IPS-20b (cell line): ENCODE data around the gene IGFLR1.
A peak's percentile ranks its signal among the peaks of the same experiment; 100 is the strongest.
"Not testable (repeated sequence)": the region's sequence is repeated elsewhere in the genome, so short reads cannot be mapped to it uniquely, and the experiment has no call there.

Experiments used
- H3K27ac ChIP-seq: one replicate; pipeline ENCODE4 v1.5.1; 2013; ENCODE audit warnings: low read length
- H3K27me3 ChIP-seq: 2 replicates; pipeline ENCODE4 v1.6.1; 2013; ENCODE audit warnings: mild to moderate bottlenecking, low read length, inconsistent platforms; ENCODE audit not compliant: insufficient read depth
- H3K36me3 ChIP-seq: 2 replicates; pipeline ENCODE4 v1.6.1; 2013; ENCODE audit warnings: low read depth, mild to moderate bottlenecking, inconsistent platforms, low read length, moderate library complexity; ENCODE audit not compliant: insufficient read depth
- H3K4me1 ChIP-seq: 2 replicates; pipeline ENCODE4 v1.6.1; 2013; ENCODE audit warnings: mild to moderate bottlenecking, control low read depth, inconsistent platforms, low read length, moderate library complexity; ENCODE audit not compliant: insufficient read depth
- H3K4me3 ChIP-seq: 2 replicates; pipeline ENCODE4 v1.5.1; 2013; ENCODE audit warnings: mild to moderate bottlenecking, low read length, inconsistent platforms
- H3K9ac ChIP-seq: 2 replicates; pipeline ENCODE4 v1.6.1; 2013; ENCODE audit warnings: low read depth, mild to moderate bottlenecking, inconsistent platforms, low read length, moderate library complexity
- H3K9me3 ChIP-seq: 2 replicates; pipeline ENCODE4 v1.6.1; 2013; ENCODE audit warnings: mild to moderate bottlenecking, low read depth, low read length, inconsistent platforms; ENCODE audit not compliant: insufficient read depth

Gene IGFLR1

GRCh38 chr19:35775298-35776101 lies 33.2 kb upstream of the IGFLR1 start, which contains the start of gene ARHGAP33:
Gene ARHGAP33 (plus strand): TSS chr19:35775564. CDS start chr19:35775659, 95 bp downstream.
- H3K4me3 ChIP-seq = peak within 1 kb of the TSS; percentile 67
- H3K36me3 ChIP-seq = no peaks in the 10 kb centered on the region
- no peaks in the 10 kb centered on the region for H3K9me3 ChIP-seq
- H3K27ac ChIP-seq = no peak within 1 kb of the TSS
- H3K4me1 ChIP-seq = peaks cover 8% of the 10 kb centered on the region; the same call in 1 of the 2 replicates
- H3K9ac ChIP-seq = peak within 1 kb of the TSS; percentile 16; the same call in 1 of the 2 replicates
- peaks cover 40% of the 10 kb centered on the region for H3K27me3 ChIP-seq

DNA sequence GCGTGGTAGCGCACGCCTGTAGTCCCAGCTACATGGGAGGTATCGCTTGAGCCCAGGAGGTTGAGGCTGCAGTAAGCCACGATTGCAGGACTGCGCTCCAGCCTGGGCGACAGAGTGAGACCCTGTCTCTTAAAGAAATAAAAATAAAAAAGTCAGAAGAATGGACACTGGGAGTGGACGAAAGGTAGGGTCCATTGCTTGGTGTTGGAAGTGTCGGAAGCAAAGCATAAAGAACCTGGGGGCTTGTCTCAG lies 32.7 kb upstream of the IGFLR1 start:
- peak overlapping the region; percentile 67; the same call in 1 of the 2 replicates for H3K4me3 ChIP-seq
- H3K27ac ChIP-seq = no peak overlapping the region
- no peak overlapping the region for H3K9ac ChIP-seq

DNA sequence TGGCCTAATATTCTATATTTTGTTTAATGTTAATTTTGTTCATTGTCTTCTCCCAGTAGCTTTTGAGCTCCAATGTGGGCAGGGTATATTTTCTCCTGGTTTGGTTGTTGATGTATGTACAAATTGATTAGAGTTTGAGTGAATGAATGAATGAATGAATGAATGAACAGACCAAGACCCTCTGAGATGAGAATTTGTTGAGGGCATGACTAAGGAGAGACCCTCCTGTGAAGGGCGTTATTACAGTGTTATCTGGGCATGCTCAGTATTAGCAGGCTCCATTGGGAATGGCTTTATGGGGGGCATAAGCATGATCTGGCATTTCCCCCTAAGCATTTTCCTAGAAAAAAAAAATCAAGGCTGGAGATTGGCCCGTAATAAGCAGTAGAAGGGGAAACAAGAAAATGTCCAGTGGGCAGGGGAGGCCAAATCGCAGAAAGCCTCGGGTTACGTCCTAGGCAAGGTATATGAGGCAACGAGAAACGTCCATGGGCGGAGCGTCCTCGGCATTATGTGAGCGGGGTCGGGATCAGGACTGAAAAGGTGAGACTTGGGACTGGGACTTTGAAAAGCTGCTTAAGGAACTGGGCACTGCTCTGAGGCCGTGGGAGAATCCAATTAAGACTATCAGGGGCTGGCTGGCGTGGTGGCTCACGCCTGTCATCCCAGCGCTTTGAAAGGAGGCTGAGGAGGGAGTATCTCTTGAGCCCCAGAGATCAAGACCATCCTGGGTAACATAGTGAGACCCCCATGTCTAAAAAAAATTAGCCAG lies 32.2 kb upstream of the IGFLR1 start:
- H3K4me3 ChIP-seq = peak overlapping the region; percentile 67; the same call in 1 of the 2 replicates
- no peak overlapping the region for H3K27ac ChIP-seq

More for the DNA sequence above, 32.7 kb upstream of the IGFLR1 start:
- no peaks in the 10 kb centered on the region for H3K36me3 ChIP-seq
- H3K4me1 ChIP-seq = peaks cover 8% of the 10 kb centered on the region; the same call in 1 of the 2 replicates
- peaks cover 40% of the 10 kb centered on the region for H3K27me3 ChIP-seq
- no peaks in the 10 kb centered on the region for H3K9me3 ChIP-seq

GRCh38 chr19:35773020-35773806 lies 31.0 kb upstream of the IGFLR1 start:
- Histone ChIP-seq H3K4me3 (no peak overlapping the region), H3K36me3 (peaks cover 5% of the 10 kb centered on the region), H3K9me3 (no peaks in the 10 kb centered on the region), H3K27me3 (peaks cover 38% of the 10 kb centered on the region), H3K4me1 (peaks cover 8% of the 10 kb centered on the region; the same call in 1 of the 2 replicates), H3K9ac (no peak overlapping the region), H3K27ac (no peak overlapping the region)

More for the DNA sequence above, 32.2 kb upstream of the IGFLR1 start:
- H3K36me3 ChIP-seq = no peaks in the 10 kb centered on the region
- peaks cover 8% of the 10 kb centered on the region; the same call in 1 of the 2 replicates for H3K4me1 ChIP-seq
- no peaks in the 10 kb centered on the region for H3K9me3 ChIP-seq
- H3K9ac ChIP-seq = no peak overlapping the region
- H3K27me3 ChIP-seq = peaks cover 40% of the 10 kb centered on the region

GRCh38 chr19:35772362-35772761 lies 30.1 kb upstream of the IGFLR1 start:
- H3K9ac ChIP-seq, H3K27ac ChIP-seq, H3K4me1 ChIP-seq, H3K9me3 ChIP-seq, H3K36me3 ChIP-seq, H3K4me3 ChIP-seq: not testable (repeated sequence)
- peaks cover 29% of the 10 kb centered on the region for H3K27me3 ChIP-seq

DNA sequence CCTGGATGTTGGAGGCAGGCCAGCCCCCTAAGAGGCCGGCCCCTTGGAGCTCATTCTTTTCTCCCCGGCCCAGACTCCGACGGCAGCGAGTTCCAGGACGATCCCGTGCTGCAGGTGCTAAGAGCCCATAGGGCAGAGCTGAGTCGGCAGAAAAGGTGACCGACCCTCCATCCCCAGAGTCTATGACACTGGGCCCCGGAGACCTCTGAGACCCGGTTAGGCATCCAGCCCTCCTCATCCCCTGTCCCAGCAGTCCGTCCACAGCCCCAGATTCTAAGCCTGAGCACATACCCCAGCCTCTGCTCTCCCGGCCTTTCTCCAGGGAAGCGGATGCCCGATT lies 25.8 kb upstream of the IGFLR1 start:
- Histone ChIP-seq H3K4me1 (no peaks in the 10 kb centered on the region; the same call in 1 of the 2 replicates), H3K4me3 (no peak overlapping the region), H3K36me3 (peaks cover 13% of the 10 kb centered on the region), H3K9me3 (no peaks in the 10 kb centered on the region), H3K9ac (no peak overlapping the region), H3K27ac (no peak overlapping the region), H3K27me3 (peaks cover 6% of the 10 kb centered on the region)

DNA sequence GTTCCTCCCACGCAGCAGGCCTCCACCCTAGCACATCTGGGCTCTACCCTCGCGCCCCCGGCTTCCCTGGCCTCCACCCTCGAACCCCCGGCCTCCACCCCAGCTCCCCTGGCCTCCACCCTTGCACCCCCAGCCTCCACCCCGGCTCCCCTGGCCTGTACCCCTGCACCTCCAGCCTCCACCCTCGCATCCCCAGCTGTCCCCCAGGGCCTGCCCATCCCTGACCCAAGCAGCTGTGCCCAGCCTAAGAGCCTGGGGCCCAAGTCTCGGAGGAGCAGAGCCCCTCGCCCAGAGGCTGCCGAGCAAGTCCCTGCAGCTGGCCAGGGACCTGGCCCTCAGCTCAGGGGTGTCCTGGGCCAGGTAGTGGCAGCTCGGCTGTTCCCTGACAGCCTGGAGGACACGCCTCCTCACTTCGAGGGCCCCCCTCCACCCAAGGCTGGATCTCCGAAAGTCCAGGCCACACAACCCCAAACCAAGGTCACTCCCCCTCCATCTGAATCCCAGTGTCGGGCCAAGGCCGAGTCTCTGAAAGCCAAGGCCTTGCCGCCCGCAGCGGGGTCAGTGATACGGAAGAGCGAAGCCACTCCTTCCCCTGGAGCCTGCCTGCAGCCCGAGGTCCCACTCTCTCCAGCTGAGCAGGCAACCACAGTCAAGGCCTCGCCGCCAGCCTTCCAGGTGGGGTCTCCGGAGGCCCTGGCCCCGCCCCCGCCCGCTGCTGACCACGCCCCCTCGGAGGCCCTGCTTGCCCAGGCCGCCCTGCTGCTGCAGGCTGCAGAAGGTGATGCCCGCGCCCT lies 25.2 kb upstream of the IGFLR1 start:
- no peak overlapping the region for H3K9ac ChIP-seq
- no peak overlapping the region for H3K27ac ChIP-seq

GRCh38 chr19:35766571-35767104 lies 24.4 kb upstream of the IGFLR1 start:
- Histone ChIP-seq H3K36me3 (peaks cover 21% of the 10 kb centered on the region), H3K27ac (no peak overlapping the region), H3K9ac (no peak overlapping the region), H3K4me3 (no peak overlapping the region), H3K4me1 (no peaks in the 10 kb centered on the region; the same call in 1 of the 2 replicates), H3K9me3 (no peaks in the 10 kb centered on the region), H3K27me3 (no peaks in the 10 kb centered on the region; the same call in 1 of the 2 replicates)

More for the DNA sequence above, 25.2 kb upstream of the IGFLR1 start:
- H3K4me1 ChIP-seq = no peaks in the 10 kb centered on the region; the same call in 1 of the 2 replicates
- H3K27me3 ChIP-seq = peaks cover under 1% of the 10 kb centered on the region; the same call in 1 of the 2 replicates
- H3K9me3 ChIP-seq = no peaks in the 10 kb centered on the region
- peaks cover 13% of the 10 kb centered on the region for H3K36me3 ChIP-seq
- no peak overlapping the region for H3K4me3 ChIP-seq

GRCh38 chr19:35764432-35765315 lies 22.4 kb upstream of the IGFLR1 start:
- H3K9me3 ChIP-seq = no peaks in the 10 kb centered on the region
- H3K4me1 ChIP-seq = no peaks in the 10 kb centered on the region; the same call in 1 of the 2 replicates
- H3K9ac ChIP-seq = no peak overlapping the region
- H3K36me3 ChIP-seq = peaks cover 33% of the 10 kb centered on the region
- H3K27ac ChIP-seq = no peak overlapping the region
- H3K4me3 ChIP-seq = no peak overlapping the region
- no peaks in the 10 kb centered on the region for H3K27me3 ChIP-seq

- Histone ChIP-seq H3K27ac (no peak overlapping the region), H3K9me3 (no peaks in the 10 kb centered on the region), H3K36me3 (peaks cover 30% of the 10 kb centered on the region), H3K4me1 (no peaks in the 10 kb centered on the region; the same call in 1 of the 2 replicates), H3K9ac (no peak overlapping the region), H3K27me3 (peaks cover 5% of the 10 kb centered on the region; the same call in 1 of the 2 replicates), H3K4me3 (no peak overlapping the region)
Measured at GRCh38 chr19:35760711-35761349, 18.6 kb upstream of the IGFLR1 start.
